Right lobe of liver (tissue), 6 donors: ENCODE results near the gene TXNDC8. TPM values are rescaled to one million over a fixed set of nuclear protein-coding genes. Genes with fewer than 3 reads are reported as not detected.

Experiments used
- ATAC-seq, 4 donors: fragments of 200-7000 bp; cut with Tn5 transposase; one replicate each; pipeline ENCODE4 v1.9.1; 2020; ENCODE audit warnings: mild to moderate bottlenecking in 4 of 4, moderate library complexity in 4 of 4
- DNase-seq, 3 donors: peaks; one replicate each; pipeline ENCODE4 v3.0.0-alpha.2; 2020
- H3K27ac ChIP-seq, 3 donors: fragments of 200-600 bp; one replicate each; pipeline ENCODE4 v1.8.0; 2022
- H3K27me3 ChIP-seq, 2 donors: fragments of 200-600 bp; one replicate each; pipeline ENCODE4 v1.8.0; 2022
- H3K36me3 ChIP-seq, 4 donors: fragments of 200-600 bp; sonication (generic) in 1 of 4; one replicate each; pipeline versions ENCODE4 v1.5.1 to v1.8.0; 2017 to 2022; ENCODE audit warnings: control low read depth in 1 of 4
- H3K4me1 ChIP-seq, 4 donors: fragments of 200-600 bp; sonication (generic) in 1 of 4; one replicate each; pipeline versions ENCODE4 v1.5.1 to v1.8.0; 2017 to 2022; ENCODE audit warnings: control low read depth in 1 of 4
- H3K4me3 ChIP-seq, 3 donors: fragments of 200-600 bp; one replicate each; pipeline ENCODE4 v1.8.0; 2022
- H3K9me3 ChIP-seq, 4 donors: fragments of 200-600 bp; sonication (generic) in 1 of 4; one replicate each; pipeline versions ENCODE4 v1.5.1 to v1.8.0; 2017 to 2022; ENCODE audit warnings: control low read depth in 1 of 4
- CTCF ChIP-seq, 4 donors: fragments of 200-600 bp in 3 of 4; fragments of 450-650 bp in 1 of 4; IDR thresholded peaks; one replicate each; pipeline versions ENCODE4 v1.5.1 to v1.8.0; 2016 to 2022; ENCODE audit warnings: antibody characterized with exemption in 4 of 4, mild to moderate bottlenecking in 2 of 4
- POLR2A ChIP-seq: fragments of 450-650 bp; IDR thresholded peaks from one replicate; pipeline ENCODE4 v1.6.1; 2017; ENCODE audit warnings: antibody characterized with exemption, mild to moderate bottlenecking
- WGBS: methylation state at CpG from one replicate; pipeline ENCODE4 v1.1.6; 2018; ENCODE audit warnings: low coverage, low lambda C conversion rate; ENCODE audit not compliant: insufficient coverage; ENCODE audit errors: missing lambda C conversion rate; 5-methylcytosine and 5-hydroxymethylcytosine counted together
- intact Hi-C, 2 donors: fragments of 100-400 bp; cut with DNase I; formaldehyde crosslinking; loops; one replicate each; pipeline versions ENCODE4 v1.11.2 to v1.14.1; 2022
- total RNA-seq, 6 experiments: library from RNA; depleted of rRNA in 2 of 6; stranded (reverse); fragments of >200 nt in 2 of 6; fragmentation: NEBNext Ultra II Directional in 3 of 6; extraction: Animal tissue kit (Norgen Biotek cat#: 25700) in 3 of 6; gene quantifications; one replicate each; pipeline versions ENCODE4 v1.1.0 to v1.2.4, GENCODE V29; 2016 to 2023
- donor health status: DM: no; HTN: yes; CAD: no.
- donor health status: DM: no; HTN: no; CAD: no.
- donor health status: DM: no; HTN: no; CAD: no.
- donor health status: DM: no; HTN: yes; CAD: no.
- donor health status: DM: no; HTN: yes; CAD: no.

The TXNDC8 gene
- total RNA-seq, 6 experiments from 2014 or later, result not detected

- Histone ChIP-seq H3K36me3 (no peaks in the 10 kb centered on the region), H3K27ac (no peak overlapping the region), H3K4me1 (peaks cover 0 to 13% (median 0%) of the 10 kb centered on the region in 4 donors), H3K4me3 (no peak overlapping the region), H3K27me3 (no peaks in the 10 kb centered on the region), H3K9me3 (no peaks in the 10 kb centered on the region)
- no peak for TF ChIP-seq POLR2A
- TF ChIP-seq CTCF (IDR thresholded peaks at IDR 0.05), result no peak
- no peak for DNase-seq
- ATAC-seq, result no peak
- intact Hi-C loops, result no loop called here
- 47% methylated on average over 3 of the region's 4 CpGs for WGBS
Measured at GRCh38 chr9:110260911-110261310, 76.8 kb downstream of the TXNDC8 start.

- Histone ChIP-seq H3K27me3 (no peaks in the 10 kb centered on the region), H3K27ac (no peak overlapping the region), H3K4me1 (peaks cover 0 to 17% (median 0%) of the 10 kb centered on the region in 4 donors), H3K9me3 (no peaks in the 10 kb centered on the region), H3K36me3 (no peaks in the 10 kb centered on the region), H3K4me3 (no peak overlapping the region)
- 88% methylated on average over 2 of the region's 2 CpGs for WGBS
- intact Hi-C loops, result no loop called here
- no peak for TF ChIP-seq CTCF (IDR thresholded peaks at IDR 0.05)
- no peak for TF ChIP-seq POLR2A
- DNase-seq, result no peak
- ATAC-seq, result no peak
Measured at GRCh38 chr9:110259566-110259965, 78.1 kb downstream of the TXNDC8 start.

- DNase-seq, result no peak
- TF ChIP-seq POLR2A (no peak), CTCF (IDR thresholded peaks at IDR 0.05) (no peak)
- WGBS, result 74% methylated on average over 3 of the region's 3 CpGs
- no peaks in the 10 kb centered on the region for H3K36me3 ChIP-seq
- peaks cover 0 to 26% (median 3%) of the 10 kb centered on the region in 4 donors for H3K4me1 ChIP-seq
- intact Hi-C loops, result no loop called here
- no peaks in the 10 kb centered on the region for H3K27me3 ChIP-seq
- no peak overlapping the region for H3K27ac ChIP-seq
- H3K4me3 ChIP-seq, result no peak overlapping the region
- H3K9me3 ChIP-seq, result no peaks in the 10 kb centered on the region
- ATAC-seq, result no peak
Measured at GRCh38 chr9:110258690-110259091, 79.0 kb downstream of the TXNDC8 start.

- Histone ChIP-seq H3K4me3 (peak overlapping the region in 1 of 3 donors; percentile 95), H3K36me3 (no peaks in the 10 kb centered on the region), H3K4me1 (peaks cover 0 to 33% (median 7%) of the 10 kb centered on the region in 4 donors), H3K27me3 (no peaks in the 10 kb centered on the region), H3K27ac (peak overlapping the region; percentile 89 to 96 (median 94)), H3K9me3 (no peaks in the 10 kb centered on the region)
- intact Hi-C loops, result no loop called here
- 86% methylated on average over 1 of the region's 1 CpG for WGBS
- DNase-seq (no peak), ATAC-seq (no peak)
- TF ChIP-seq CTCF (IDR thresholded peaks at IDR 0.05) (no peak), POLR2A (no peak)
Measured at GRCh38 chr9:110257956-110258355, 79.7 kb downstream of the TXNDC8 start.
